ENCODE results near the gene CD27.
"Not testable (repeated sequence)": the region's sequence is repeated elsewhere in the genome, so short reads cannot be mapped to it uniquely, and the experiment has no call there.

The CD27 gene

DNA sequence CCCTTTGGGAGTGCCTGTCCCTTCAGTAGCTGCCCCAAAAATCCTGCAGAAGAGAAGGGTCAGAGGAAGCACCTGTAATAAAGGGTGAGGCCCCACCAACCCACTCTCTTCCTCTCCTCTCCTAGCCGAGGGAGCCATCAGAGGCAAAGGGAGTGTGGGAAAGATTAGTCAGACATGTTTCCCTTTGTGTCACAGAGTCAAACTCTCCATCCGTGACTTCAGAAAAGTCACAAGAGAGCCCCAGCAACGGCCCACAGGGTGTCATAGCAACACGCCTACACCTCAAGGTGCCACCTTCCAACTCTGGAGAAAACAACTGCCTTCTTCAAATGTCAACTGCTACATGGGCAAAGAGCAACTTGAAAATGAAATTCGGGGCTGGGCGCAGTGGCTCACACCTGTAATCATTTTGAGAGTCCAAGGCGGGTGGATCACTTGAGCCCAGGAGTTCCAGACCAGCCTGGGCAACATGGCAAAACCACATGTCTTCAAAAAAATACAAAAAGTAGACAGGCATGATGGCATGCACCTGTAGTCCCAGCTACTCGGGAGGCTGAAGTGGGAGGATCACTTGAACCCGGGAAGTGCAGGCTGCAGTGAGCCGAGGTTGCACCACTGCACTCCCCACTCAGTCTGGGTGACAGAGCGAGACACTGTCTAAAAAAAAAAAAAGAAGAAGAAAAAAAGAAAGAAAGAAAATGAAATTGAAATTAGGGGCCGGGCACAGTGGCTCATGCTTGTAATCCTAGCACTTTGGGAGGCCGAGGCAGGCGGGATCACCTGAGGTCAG is 17.7 kb upstream of the CD27 start:
- H3K27ac ChIP-seq (replicated peaks) = no peak overlapping the region

DNA sequence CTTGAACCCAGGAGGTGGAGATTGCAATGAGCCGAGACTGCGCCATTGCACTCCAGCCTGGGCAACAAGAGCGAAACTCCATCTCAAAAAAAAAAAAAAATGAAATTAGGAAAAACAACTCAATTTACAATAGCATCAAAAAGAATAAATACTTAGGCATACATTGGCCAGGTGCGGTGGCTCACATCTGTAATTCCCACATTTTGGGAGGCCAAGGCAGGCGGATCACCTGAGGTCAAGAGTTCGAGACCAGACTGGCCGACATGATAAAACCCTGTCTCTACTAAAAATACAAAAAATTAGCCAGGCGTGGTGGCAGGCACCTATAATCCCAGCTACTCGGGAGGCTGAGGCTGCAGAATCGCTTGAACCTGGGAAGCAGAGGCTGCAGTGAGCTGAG is 17.0 kb upstream of the CD27 start:
- DNase-seq (ENCODE audit: low read depth in 1 of 2, low spot score in 1 of 2); H3K4me3 ChIP-seq (replicated peaks; ENCODE audit: insufficient read depth, low read length); H3K27me3 ChIP-seq (ENCODE audit: insufficient read depth, poor library complexity, severe bottlenecking); H3K27ac ChIP-seq (replicated peaks): not testable (repeated sequence)

More for the DNA sequence above, 17.7 kb upstream of the CD27 start:
- DNase-seq (ENCODE audit: low read depth in 1 of 2, low spot score in 1 of 2) = peak in 1 of 2 experiments; percentile 3
- Histone ChIP-seq H3K4me3 (replicated peaks; ENCODE audit: insufficient read depth, low read length) (no peak overlapping the region), H3K27me3 (ENCODE audit: insufficient read depth, poor library complexity, severe bottlenecking) (no peaks in the 10 kb centered on the region)
- TF ChIP-seq SPI1 (IDR thresholded peaks at IDR 0.05; ENCODE audit: borderline replicate concordance, low read depth) (no peak), REST (IDR thresholded peaks at IDR 0.05; ENCODE audit: insufficient replicate concordance, low read depth) (no peak), GABPA (IDR thresholded peaks at IDR 0.05; ENCODE audit: low read depth) (no peak), POLR2AphosphoS5 (IDR thresholded peaks at IDR 0.05; ENCODE audit: low read depth) (no peak)
- TF ChIP-seq, protein P1, sequence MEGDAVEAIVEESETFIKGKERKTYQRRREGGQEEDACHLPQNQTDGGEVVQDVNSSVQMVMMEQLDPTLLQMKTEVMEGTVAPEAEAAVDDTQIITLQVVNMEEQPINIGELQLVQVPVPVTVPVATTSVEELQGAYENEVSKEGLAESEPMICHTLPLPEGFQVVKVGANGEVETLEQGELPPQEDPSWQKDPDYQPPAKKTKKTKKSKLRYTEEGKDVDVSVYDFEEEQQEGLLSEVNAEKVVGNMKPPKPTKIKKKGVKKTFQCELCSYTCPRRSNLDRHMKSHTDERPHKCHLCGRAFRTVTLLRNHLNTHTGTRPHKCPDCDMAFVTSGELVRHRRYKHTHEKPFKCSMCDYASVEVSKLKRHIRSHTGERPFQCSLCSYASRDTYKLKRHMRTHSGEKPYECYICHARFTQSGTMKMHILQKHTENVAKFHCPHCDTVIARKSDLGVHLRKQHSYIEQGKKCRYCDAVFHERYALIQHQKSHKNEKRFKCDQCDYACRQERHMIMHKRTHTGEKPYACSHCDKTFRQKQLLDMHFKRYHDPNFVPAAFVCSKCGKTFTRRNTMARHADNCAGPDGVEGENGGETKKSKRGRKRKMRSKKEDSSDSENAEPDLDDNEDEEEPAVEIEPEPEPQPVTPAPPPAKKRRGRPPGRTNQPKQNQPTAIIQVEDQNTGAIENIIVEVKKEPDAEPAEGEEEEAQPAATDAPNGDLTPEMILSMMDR (IDR thresholded peaks at IDR 0.05; ENCODE audit: insufficient read depth, low read length) = no peak

DNA sequence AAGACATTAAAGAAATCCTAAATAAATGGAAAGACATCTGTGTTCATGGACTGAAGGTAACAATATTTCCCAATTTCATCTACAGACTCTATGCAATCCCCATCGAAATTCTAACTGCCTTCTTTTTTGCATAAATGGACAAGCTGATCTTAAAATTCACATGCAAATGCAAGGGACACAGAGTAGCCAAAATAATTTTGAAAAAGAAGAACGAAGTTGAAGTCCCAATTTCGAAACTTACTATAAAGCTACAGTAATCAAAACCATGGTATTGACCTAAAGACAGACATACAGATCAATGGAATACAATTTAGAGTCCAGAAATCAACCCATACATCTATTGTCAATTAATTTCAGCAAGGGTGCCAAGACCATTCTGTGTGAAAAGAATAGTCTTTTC is 16.4 kb upstream of the CD27 start:
- H3K4me3 ChIP-seq (replicated peaks; ENCODE audit: insufficient read depth, low read length) = no peak overlapping the region
- no peak for DNase-seq (ENCODE audit: low read depth in 1 of 2, low spot score in 1 of 2)
- no peak overlapping the region for H3K27ac ChIP-seq (replicated peaks)
- no peaks in the 10 kb centered on the region for H3K27me3 ChIP-seq (ENCODE audit: insufficient read depth, poor library complexity, severe bottlenecking)
- no peak for TF ChIP-seq POLR2AphosphoS5 (IDR thresholded peaks at IDR 0.05; ENCODE audit: low read depth)
- TF ChIP-seq SPI1 (IDR thresholded peaks at IDR 0.05; ENCODE audit: borderline replicate concordance, low read depth) = no peak
- no peak for TF ChIP-seq GABPA (IDR thresholded peaks at IDR 0.05; ENCODE audit: low read depth)
- TF ChIP-seq, protein P1 (IDR thresholded peaks at IDR 0.05; ENCODE audit: insufficient read depth, low read length) = no peak
- no peak for TF ChIP-seq REST (IDR thresholded peaks at IDR 0.05; ENCODE audit: insufficient replicate concordance, low read depth)

- peak; percentile 87 to 93 for DNase-seq (ENCODE audit: low read depth in 1 of 2, low spot score in 1 of 2)
- Histone ChIP-seq H3K4me3 (replicated peaks; ENCODE audit: insufficient read depth, low read length) (peak overlapping the region; percentile 14), H3K27ac (replicated peaks) (peak overlapping the region; percentile 50), H3K27me3 (ENCODE audit: insufficient read depth, poor library complexity, severe bottlenecking) (no peaks in the 10 kb centered on the region)
- TF ChIP-seq SPI1 (IDR thresholded peaks at IDR 0.05; ENCODE audit: borderline replicate concordance, low read depth) (peak; percentile 24; the same call in 1 of the 2 replicates), REST (IDR thresholded peaks at IDR 0.05; ENCODE audit: insufficient replicate concordance, low read depth) (no peak), GABPA (IDR thresholded peaks at IDR 0.05; ENCODE audit: low read depth) (no peak), POLR2AphosphoS5 (IDR thresholded peaks at IDR 0.05; ENCODE audit: low read depth) (peak; percentile 65)
These were observed 14.4 kb upstream of the CD27 start for GRCh38 chr12:6430124-6430989.

Measured in HL-60 (cell line).